SKM-1 treated with dmso at 0.1 percent for 144 hours (cell line): Measurements from ENCODE around the gene RGS19.
"Not testable (repeated sequence)": the region's sequence is repeated elsewhere in the genome, so short reads cannot be mapped to it uniquely, and the experiment has no call there.

Source experiments
- DNase-seq: peaks from one replicate; lab custom pipeline; 2025; ENCODE audit not compliant: unreplicated experiment; lab: John Stamatoyannopoulos, UW

RGS19 gene, protein sequence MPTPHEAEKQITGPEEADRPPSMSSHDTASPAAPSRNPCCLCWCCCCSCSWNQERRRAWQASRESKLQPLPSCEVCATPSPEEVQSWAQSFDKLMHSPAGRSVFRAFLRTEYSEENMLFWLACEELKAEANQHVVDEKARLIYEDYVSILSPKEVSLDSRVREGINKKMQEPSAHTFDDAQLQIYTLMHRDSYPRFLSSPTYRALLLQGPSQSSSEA

DNA sequence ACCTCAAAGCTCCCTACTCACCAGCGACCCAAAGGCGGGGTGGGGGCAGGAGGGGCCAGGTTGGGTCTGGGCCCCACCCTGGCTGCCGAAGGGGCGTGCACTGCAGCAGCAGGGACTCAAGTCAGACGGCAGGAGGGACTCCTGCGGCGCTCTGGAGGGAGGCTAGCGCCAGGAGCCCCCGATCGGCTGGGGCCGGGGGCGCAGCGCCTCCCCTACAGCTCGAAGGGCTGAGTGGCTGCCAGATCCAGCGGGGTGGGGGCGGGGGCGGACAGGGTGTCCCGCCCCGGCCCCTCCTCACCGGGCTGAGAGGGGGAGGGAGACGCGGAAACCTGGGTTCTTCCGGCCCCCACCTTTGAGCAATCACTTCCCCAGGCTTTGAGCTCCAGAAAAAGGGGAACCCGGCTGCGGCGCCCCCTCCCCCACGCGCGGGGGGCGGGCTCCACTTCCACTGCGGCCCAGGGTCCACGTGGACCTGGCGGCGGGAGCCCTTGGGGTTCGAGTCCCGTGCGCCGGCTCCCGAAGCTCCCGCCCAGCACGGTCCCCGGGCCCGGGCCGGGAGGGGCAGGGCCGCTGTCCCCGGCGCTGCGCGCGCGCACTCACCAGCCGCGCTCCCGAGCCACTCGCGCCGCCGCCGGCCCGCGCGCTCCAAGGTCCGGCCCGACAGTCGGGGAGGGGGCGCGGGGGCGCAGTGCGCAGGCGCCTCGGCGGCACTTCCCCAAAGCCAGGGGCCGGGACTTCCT, at the start of gene RGS19:
RGS19 (minus strand) TSS at position 246 of the 740 bp plus-strand sequence. CDS start 2,632 bp downstream, outside the sequence.
- peak; percentile 92 for DNase-seq

DNA sequence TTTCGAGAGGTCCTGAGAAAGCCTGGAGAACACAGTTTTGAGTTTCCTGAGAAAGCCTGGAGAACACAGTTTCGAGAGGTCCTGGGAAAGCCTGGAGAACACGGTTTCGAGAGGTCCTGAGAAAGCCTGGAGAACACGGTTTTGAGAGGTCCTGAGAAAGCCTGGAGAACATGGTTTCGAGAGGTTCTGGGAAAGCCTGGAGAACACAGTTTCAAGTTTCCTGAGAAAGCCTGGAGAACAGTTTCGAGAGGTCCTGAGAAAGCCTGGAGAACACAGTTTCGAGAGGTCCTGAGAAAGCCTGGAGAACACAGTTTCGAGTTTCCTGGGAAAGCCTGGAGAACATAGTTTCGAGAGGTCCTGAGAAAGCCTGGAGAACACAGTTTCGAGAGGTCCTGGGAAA, 44.2 kb upstream of the RGS19 start:
- DNase-seq, result not testable (repeated sequence)

DNA sequence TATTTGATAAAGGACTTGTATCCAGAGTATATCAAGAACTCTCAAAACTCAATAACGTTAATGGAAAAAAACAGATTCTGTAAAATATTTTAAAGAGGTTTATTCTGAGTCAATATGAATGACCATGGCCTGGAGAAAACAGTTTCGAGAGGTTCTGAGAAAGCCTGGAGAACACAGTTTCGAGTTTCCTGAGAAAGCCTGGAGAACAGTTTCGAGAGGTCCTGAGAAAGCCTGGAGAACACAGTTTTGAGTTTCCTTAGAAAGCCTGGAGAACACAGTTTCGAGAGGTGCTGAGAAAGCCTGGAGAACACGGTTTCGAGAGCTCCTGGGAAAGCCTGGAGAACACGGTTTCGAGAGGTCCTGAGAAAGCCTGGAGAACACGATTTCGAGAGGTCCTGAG, 43.6 kb upstream of the RGS19 start:
- DNase-seq, result not testable (repeated sequence)

DNA sequence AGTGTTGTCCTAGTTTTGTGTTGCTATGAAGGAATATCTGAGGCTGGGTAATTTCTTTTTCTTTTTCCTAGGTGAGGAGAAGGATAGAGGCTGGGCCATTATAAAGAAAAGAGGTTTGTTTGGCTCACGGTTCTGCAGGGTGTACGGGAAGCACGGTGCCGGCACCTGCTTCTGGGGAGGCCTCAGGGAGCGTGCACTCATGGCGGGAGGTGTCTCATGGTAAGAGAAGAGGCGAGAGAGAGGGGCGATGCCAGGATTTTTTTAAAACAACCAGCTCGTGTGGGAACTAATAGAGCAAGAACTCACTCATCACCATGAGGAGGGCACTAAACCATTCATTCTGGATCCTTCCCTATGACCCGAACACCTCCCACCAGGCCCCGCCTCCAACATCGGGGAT, 42.3 kb upstream of the RGS19 start:
- no peak for DNase-seq

DNA sequence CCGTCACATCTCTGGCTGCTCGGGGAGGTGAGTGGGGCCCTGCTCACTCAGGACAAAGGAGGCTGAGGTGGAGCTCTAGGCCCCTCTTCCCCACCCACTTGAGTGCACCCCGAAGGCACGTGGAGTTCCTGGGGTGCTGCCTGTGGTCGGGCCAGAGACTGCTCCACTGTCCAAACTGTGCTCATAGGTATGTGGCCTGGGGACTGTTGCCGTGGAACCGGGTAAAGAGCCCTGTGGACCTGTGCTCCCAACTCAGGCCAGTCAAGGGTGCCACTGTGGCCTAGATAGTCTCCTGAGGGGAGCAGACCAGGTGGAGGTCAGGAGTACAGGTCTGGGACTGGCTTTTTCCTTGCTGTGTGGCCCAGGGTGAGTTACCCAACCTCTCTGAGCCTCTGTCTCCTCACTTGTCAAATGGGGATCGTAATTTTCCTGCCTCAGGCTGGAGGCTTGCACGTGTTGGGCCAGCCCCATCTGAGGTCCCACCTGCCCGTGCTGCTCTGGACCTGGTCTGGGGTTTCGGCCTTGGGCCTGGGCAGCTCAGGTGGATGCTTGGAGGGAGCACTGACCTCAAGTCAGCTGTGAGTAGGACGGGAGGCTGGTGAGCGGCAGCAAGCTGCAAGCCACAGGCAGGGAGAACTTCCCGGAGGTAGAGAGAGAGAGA, 40.5 kb upstream of the RGS19 start:
- peak; percentile 14 for DNase-seq

DNA sequence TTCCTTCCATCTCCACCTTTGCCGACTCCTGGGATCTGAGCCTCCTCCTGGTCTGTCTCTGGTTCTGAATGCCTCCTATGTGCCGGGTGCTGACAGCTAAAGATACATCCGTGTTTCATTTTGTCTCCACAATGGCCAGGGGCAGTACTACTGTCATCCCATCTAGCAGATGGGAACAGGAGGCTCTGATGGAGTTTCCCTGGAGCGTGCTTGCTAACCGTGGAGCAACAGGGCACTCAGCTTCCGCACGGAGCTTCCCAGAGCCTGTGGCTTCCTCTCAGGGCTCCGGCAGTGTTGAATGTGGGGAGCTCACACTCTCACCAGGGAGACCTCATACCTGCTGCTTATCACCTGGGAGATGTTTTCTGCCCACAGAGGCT, 40.0 kb upstream of the RGS19 start:
- DNase-seq, result no peak

DNA sequence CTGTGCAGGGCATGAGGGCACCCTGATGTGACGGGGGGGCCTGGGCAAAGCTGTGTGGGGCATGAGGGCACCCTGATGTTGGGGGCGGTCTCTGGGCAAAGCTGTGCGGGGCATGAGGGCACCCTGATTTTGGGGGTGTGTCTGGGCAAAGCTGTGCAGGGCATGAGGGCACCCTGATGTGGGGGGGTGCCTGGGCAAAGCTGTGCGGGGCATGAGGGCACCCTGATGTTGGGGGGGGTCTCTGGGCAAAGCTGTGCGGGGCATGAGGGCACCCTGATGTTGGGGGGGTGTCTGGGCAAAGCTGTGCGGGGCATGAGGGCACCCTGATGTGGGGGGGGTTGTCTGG, 38.1 kb upstream of the RGS19 start:
- not testable (repeated sequence) for DNase-seq

DNA sequence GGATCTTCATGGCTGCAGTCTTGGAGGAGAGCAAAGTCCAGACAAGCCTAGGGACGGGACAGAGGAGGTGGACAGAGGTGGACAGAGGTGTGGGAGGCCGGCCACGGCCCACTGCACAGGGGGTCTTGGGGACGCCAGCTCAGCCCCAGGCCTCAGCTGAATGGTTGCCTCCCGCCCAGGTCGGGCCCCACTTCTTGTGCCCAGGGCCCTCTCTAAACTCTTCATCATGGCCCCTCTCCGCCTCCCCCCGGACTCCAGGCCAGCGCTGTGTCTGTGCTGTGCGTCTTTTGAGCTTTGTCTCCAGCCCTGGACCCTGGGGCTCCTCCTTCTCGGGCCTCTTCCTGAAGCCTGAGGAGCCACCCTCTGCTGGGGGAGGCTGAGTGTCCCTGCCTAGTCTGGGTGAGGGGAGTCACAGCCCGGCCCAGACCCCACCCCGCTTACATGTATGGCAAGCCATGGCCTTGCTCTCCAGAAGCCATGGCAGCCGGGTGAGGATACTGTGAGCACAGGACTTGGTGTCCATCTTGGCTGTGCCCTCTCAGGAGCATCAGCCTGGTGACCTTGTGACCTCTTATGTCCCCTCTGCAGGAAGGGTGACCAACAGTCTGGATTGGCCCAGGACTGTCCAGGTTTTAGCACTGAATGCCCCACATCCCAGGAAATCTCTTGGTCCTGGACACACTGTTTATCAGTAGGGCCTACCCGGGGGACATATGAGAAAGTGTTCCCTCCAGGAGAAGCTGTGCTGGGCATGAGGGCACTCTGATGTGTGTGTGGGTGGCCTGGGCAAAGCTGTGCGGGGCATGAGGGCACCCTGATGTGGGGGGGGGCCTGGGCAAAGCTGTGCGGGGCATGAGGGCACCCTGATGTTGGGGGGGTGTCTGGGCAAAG, 37.5 kb upstream of the RGS19 start:
- no peak for DNase-seq

DNA sequence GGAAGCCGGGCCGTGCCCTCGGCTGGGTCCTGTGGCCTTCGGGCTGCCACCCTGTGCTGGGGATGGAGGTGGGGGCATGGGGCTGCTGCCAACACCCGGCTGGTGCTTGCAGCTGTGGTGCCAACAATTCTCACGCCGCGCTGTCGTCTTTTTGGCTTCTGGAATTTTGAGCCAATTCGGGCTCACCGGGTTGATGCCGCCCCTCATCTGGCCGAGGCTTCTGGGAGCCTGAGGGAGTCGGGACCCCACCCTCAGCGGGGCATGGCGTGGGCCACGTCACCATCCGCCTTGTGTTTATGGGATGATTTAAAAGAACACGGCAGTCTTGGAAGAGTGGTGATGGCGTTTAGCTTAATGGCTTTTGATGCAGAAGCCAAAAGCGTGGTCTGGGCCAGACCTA, 36.7 kb upstream of the RGS19 start:
- DNase-seq, result no peak

DNA sequence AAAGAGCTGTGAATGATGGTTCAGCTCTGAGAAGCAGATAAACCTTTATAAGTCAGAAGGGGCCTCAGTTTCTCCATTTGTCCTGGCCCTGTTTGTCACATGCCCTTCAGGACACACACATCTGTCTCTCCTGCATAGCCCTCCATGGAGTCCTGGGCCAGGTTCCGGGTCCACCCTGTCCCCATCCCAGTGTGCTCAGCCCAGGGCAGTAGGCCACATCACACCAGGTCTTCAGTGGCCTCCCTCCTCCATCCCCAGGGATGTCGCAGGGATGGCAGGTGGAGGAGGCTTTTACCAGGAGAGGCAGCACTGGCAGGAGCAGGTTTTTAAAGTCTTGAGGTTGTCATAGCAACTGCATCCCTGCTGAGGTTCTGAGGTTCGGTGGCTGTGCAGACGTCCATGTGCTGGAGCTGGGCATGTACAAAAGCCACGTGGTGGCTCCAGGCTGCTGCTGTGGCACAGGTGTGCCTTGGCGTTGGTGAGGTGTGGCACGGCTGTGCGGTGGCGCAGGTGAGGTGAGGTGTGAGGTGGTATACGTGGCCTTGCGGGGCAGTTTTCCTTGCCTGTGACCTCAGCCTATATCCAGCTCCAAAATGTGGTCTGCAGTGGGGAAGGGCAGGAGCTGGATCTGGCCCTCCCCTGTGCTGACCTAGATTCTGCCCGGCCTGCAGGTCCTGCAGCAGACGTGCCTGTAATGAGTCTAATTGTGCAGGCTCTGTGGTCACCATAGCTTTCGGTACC, 36.0 kb upstream of the RGS19 start:
- DNase-seq, result no peak

DNA sequence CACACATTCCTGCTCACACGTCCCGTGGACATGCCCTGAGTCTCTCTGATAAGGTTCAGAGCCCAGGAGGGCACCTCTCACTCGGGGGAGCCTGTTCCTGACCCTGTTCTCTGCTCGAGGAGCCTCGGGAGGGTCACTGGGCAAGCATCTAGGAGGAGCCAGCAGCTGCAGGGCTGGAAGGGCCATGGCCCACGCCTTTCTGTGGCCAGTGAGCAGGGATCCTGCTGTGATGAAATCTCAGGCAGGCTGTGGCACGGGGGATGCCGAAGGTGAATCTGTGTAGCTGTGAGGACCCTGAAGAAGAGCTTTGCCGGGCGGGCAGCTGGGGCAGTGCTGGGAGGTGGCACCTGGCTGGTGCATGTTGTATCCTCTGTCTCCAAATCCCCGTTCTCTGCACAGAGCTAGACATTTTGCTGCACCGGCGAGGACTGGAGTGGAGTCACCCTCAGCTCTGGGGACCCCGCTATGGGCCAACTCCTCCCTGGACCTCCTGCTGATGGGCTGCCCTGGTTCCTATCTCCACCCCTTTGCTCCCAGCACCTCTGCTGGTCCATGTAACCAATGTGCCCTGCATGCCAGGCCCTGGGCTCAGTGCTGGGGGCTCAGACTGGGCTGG, 35.1 kb upstream of the RGS19 start:
- no peak for DNase-seq

DNA sequence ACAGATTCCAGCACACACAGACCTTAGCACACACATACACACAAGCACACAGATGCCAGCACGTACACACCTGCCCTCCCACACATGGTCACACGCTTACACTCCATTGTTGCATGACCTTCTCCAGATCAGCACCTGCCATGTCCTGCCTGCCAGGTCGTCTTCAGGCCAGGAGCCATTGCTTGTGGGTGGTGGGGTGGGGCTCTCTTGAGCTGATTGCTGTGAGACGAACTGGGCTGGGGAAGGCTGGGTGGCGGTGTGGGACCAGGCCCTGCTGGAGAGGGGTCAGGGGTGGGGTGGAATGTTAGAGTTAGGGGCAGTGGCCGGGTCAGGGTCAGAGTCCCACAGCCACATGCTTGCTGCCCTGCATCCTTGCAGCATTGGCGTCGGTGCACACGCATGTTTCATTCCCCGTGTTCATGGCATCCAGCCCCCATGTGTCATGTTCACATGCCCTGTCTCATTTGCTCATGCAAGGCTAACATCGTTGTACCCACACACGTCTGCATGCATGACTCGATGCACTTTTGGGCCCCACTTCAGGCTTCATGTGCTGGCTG, 34.6 kb upstream of the RGS19 start:
- DNase-seq, result no peak

DNA sequence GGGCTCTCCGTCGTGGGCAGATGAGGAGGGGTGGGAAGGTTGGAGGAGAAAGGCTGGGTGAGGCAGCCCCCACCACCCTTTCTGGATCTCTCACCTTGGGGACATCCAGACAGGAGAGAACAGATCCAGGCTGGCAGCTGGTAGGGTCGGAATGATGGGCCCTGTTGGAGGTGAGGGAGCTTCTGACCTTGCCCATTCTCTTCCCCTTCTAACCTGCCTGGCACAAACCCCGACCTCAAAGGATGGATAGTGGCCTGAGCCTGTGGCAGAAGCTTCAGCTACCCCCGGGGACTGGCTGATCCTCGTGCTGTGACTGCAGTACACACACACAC, 34.1 kb upstream of the RGS19 start:
- DNase-seq, result no peak

DNA sequence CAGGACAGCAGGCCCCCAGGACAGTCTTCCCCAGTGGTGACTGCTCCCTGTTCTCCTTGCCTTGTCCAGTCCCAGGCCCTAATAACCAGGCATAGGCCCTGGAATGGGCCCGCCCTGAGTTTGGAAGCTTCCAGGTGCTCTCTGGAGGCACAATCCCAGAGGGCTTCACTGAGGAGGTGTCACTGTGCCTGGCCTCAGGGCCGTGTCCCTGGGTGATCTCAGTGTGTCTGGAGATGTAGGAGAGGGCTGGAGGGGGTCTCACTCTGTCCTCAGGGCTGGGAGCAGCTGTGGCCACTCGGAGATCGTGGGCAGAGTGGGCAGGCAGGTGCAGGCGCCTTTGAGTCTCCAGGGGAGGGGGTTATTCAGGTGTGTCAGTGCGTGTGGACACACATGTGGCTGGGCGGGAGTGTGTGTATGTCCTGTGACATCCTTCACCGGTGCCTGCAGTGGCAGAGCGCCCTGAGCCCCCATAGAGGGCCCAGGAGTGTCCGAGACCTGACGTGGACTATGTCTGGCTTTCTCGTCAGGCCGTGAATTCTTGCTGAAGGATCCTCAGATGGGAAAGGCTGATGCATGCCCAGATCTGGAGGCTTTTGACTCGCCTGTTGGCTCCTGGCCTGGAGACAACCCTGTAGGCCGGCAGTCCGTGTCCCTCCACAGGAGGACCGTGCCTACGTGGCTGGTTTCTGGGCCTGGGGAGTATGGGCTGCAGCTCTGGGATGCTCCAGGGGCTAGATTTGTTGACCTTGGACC, 33.5 kb upstream of the RGS19 start:
- no peak for DNase-seq

DNA sequence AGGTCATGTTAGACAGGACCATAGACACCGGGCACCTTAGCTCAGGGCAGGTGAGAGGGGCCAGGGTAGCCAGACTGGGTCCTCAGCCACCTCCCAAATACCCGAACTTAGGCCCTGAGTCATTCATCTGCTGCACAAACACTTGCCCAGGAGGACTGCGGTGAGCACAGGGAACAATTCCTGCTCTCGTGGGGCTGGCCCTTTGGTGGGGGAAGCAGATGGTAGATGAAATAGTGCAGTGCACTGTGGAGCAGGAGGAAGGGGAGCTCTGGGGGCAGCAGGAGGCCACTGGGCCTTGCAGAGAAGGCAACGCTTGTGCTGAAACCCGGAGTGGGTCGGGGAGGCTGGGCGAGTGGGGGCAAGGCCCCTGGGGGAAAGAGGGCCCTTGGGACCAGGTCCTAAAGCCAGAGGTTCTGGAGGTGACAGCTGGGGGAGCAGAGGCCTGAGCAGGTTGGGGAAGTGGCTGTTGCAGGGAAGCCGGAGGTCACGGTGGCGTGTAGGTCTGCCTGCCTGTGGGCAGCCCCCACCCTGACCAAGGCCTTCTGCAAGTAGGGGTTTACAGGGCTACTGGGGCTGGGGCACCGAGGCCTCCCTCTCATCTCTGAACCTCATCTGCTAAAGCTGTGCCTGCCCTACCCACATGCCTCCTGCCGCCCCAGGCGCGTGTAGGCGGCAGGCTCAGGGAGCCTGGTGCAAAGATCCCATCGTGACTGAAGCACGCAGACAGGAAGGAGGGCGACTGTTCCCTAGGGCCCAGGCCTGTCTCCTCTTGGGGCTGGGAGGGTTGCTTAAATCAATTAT, 32.7 kb upstream of the RGS19 start:
- DNase-seq, result peak; percentile 6

DNA sequence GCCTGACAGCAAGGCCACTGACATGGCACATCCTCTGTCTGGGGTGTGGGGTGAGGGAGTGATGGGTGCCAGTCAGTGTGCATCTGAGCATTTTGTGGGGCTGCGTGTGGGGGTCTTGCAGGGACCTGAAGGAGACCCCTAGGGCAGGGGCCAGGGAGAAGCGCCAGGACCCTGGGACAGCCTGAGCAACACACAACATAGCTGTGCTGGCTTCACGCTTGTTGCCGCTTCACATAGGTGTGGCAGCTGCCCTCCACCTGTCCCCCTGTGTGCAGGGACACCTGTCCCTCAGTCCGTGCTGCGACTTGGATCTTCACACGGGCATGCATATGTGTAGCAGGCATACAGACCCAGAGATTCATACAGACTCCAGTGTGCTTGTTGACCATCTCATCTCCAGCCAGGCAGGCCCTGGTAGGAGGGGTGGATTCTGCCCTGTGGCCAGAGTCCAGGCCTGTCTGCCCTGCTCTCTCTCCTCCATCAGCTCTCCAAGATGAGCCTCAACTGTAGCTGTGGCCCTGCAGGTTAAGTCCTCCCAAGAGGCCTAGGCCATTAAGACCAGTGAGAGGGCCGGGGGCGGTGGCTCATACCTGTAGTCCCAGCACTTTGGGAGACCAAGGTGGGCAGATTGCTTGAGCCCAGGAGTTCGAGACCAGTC, 31.2 kb upstream of the RGS19 start:
- no peak for DNase-seq

DNA sequence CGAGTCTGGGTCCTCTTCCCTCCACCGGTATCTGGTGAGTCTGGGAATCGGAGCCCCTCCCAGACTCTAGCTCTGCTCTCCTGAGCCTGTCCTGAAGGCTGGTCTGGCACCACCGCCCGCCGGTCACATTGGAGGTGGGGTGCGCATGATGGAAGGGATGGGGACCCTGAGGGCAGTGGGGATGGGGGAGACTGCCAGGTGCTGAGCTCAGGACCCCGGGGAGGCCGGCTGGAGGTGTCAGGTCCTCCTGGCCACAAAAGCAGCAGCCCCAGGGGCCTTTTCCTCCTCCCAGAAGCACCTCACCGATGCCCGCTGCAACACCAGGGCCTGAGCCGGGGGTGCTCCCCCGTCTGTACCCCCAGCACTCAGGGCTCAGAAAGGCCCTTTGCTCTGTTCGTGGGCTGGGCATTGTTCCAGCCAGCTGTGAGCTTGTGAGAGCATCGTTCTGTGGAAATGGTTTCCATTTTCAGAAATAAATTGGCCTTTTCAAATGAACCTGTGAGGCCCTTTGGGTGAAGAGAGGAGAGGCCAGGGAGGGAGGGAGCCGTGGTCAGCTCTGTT, 30.6 kb upstream of the RGS19 start:
- DNase-seq, result no peak
